Skeletal muscle cell (primary cell): ENCODE data around the gene CA12.
"Not testable (repeated sequence)": the region's sequence is repeated elsewhere in the genome, so short reads cannot be mapped to it uniquely, and the experiment has no call there.

Experiments used
- DNase-seq: peaks from one replicate; pipeline ENCODE4 v3.0.0-alpha.2; 2010; ENCODE audit warnings: low read depth
- H3K4me3 ChIP-seq: 2 replicates; pipeline ENCODE4 v1.5.1; 2011; ENCODE audit warnings: low read depth, mild to moderate bottlenecking, control low read depth, low read length, moderate library complexity

CA12 gene

DNA sequence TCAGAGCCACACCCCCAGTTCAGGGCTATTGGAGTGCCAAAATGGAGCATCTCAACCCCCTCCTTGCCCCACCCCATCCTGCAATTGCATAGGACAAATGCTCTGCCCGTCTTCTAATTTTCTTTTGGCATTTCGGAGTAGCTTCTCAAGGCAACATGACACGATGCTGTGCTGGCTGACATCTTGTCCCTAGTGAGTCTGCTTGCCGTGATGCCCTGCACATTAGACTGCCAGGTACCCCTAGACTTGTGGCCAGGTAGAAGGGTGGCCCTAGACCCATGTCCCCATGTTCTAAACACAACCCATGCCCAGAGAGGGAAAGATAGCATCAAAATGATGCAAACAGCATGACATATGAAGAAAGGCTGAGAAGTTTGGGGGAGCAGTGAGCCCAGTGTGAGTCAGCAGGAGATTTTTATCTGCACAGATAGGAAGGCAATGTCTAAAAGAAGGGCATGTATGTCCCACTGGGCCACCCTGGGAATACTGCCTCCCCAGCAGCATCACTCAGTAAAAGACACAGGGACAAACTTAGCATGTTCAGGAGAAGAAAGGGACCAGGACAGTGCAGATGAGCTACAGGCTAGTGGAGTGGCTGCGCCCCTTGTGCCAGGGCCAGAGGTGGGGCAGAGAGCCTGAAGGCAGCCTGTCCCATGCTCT lies 36.8 kb downstream of the CA12 start:
- no peak for DNase-seq
- H3K4me3 ChIP-seq: no peak overlapping the region

DNA sequence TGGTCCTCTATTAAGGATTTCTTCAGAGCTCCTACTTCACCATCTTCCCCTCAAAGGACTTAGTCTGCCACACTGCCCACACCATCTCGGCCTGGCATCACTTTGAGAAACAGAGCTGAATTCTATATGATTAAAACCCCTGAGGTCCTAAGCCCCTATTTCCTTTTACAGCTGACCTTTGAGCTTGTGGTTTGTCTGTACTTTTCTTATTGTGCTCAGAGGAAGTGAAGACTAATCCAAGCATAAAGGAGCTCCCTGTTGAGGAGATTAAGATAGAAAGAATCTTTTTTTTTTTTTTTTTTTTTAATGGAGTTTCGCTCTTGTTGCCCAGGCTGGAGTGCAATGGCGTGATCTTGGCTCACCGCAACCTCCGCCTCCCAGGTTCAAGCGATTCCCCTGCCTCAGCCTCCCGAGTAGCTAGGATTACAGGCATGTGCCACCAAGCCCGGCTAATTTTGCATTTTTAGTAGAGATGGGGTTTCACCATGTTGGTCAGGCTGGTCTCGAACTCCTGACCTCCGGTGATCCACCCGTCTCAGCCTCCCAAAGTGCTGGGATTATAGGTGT lies 38.6 kb downstream of the CA12 start:
- H3K4me3 ChIP-seq, DNase-seq: not testable (repeated sequence)

DNA sequence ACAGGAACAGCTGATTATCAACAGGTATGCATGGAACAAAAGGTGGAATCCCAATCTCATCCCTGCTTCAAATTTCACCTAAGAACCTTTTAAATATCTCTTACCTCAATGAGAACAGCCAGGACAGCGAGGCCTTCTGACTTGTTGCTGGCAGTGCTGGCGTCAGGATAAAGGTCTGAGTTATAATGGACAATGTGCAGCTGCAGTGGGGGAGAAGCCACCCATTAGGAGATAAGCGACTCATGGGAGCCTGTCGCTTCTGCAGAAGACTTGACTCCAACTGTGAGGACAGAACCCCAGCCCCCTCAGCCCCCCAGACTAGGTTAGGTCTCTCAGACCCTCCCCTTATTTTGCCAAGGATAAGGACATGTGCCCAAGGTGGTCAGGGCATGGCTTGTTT lies 39.7 kb downstream of the CA12 start:
- H3K4me3 ChIP-seq: no peak overlapping the region
- DNase-seq: no peak

DNA sequence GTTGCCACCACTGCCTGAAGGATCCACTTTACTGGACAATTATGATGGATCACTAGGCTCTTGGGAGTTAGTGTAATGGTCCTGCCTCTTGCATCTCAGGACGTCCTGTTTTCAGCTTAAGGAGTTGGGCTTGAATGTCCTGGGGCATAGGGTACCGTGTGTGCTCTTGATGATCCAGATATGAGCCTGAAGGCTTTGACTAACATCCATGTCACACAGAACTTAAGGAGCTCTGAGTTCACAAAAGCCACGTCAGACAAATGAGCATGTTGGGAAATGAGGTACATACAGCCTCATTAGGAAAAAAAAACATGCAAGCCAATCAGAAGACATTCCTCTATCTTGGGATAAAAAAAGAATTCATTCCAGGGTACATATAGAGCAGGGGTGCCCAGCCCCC lies 40.8 kb downstream of the CA12 start:
- H3K4me3 ChIP-seq: no peak overlapping the region
- no peak for DNase-seq

DNA sequence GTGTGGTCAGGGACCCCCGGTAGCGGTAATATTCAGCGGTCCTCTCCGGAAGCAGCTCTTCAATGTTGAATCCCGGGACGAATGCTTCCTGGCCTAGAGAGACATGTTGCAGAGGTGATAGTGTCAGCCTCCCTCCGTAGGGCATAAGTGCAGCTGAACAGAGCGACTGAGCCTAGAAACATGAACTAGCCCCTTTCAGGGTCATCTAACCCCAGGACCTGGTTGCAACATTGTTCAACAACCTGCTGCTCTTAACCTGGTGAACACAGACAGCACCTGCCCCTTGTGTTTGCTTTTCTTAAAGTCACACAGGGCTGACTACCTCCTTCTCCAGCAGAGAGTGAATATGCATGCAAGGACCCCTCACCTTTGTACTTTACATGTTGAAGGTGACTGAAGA lies 41.3 kb downstream of the CA12 start:
- DNase-seq: no peak
- no peak overlapping the region for H3K4me3 ChIP-seq

DNA sequence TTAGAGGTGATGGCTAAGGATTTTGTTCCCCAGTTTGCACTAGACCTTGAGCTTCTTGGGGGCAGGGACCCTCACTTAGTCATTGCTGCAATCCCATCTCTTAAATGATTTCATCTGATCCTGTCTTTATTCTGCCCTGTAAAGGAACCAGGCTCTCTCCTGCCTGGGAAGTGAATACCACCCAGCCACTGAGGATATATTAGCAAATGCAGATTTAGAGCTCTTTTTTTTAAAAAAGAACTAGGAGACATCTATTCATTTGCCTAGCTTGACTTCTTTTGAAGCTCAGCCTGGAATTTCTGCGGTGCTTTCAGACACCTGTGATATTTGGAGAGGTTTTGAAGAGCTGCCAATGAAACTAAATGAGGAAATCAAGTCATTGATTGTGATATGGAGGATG lies 41.8 kb downstream of the CA12 start:
- no peak for DNase-seq
- no peak overlapping the region for H3K4me3 ChIP-seq

DNA sequence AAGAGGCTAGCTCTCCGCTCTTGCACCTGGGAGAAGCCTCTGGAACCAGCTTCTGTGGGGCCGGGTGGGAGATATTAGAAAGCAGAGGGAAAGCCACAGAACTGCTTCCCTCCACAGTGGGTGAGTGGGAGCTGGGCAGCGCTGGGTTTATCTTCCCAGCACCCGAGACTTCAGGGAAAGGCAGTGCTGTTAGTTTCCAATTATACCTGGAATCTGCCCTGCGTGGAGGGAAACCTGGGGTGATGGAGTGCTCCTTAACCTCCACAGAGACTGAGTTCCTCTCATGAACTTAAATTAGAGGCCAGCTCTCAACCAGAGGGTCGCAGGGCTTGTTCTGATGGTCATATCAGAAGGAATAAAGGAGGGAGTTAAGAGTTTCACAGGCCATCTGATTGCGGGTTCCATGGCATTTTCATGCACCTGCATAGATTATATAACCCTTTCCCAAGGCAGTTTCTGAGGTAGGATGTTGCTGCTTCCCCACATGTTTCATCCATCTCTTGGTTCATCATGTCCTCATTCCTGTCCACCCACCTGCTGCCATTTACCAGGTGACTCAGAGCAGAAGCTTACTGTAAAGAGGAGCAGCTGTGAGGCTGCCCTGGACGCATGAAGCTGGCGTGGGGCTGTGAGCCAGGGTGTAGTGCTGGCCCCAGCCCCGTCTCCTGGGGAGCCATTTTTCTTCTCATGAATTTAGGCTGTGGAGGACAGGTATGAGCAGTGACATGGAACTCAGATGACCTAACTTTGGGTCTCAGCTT lies 42.5 kb downstream of the CA12 start:
- DNase-seq: no peak
- no peak overlapping the region for H3K4me3 ChIP-seq

DNA sequence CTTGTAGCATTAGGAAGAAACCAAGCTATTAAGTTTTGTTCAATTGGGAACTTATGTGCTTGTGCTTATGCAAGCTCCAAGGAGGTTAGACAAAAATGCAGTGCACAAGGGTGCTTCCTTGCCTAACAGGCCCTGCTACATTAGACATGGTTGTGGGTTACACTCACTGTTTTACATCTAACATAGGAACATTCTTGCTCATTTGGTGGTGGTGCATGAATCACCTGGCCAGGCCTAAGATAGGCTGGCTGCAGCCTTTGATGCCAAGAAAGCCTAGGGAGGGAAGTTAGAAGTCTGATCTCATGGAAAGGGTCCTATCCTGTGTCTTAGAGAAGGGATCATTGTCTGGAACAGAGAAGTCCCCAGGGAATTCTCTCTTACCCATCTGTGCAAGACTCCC lies 43.5 kb downstream of the CA12 start:
- no peak overlapping the region for H3K4me3 ChIP-seq
- peak; percentile 68 for DNase-seq

DNA sequence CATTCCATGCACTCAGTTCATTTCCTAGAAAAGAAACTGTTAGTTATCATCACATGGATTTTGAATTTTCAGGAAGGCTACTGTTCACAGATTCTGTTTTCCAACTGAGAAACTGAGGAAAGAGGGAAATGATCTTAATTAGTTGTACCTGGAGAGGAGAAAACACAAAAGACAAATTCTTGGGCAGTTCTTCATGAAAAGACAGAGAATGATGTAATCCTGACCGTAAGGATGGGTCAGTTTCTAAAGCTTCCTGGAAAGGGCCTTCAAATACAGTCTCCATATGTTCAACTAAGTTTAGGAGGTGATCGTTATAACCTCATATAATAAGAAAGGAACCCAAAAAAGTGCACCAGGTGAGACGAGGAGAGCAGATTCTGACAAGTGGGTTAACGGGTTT lies 44.6 kb downstream of the CA12 start:
- DNase-seq: no peak
- no peak overlapping the region for H3K4me3 ChIP-seq

DNA sequence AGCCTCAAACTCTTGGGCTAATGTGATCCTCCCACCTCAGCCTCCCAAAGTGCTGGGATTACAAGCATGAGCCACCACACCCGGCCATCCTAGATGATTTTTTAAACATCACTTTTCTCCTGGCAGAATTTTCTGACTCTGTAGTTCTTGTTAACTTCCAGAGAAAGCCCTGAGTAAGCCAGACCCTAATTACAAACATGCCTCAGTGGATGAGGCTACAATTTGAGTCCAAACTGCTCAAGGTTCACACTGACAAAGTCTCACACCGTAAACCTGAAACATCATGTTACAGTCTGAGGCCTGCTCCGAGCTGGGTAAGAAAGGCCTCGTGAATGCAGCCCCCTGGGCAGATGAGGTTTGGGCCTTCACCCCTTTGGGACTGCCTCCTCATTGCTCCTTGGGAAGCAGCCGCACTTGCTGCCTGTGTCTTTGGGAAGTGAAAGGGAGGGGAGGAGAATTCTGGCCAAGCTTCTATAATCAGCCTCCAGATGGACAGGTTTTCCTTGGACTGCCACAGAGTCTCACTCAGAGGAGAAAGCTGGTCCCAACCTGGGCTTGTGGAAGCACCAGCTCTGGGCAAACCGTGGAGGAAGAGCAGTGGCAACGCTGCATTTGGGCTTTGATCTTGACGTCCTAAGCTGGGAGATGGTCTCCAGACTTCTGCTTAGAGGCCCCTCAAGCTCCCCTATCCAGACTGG lies 46.0 kb downstream of the CA12 start:
- no peak overlapping the region for H3K4me3 ChIP-seq
- DNase-seq: no peak

DNA sequence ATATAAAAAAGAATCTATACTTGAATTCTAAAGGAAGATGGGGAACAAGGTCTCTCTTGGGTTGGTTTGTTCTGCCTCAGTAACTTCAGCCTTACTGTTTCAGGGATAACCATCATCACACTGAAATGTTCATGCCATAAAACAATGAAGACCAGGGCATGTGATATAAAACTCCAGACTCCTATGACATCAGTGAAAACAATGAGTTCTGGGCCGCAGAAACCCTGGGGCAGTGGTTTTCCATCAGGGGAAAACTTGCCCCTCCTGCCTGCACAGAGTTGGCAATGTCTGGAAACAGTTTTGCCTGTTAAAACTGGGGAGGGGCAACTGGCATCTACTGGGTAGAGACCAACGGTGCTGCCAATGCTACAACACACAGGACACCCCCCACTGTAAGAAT lies 46.8 kb downstream of the CA12 start:
- no peak for DNase-seq
- no peak overlapping the region for H3K4me3 ChIP-seq

DNA sequence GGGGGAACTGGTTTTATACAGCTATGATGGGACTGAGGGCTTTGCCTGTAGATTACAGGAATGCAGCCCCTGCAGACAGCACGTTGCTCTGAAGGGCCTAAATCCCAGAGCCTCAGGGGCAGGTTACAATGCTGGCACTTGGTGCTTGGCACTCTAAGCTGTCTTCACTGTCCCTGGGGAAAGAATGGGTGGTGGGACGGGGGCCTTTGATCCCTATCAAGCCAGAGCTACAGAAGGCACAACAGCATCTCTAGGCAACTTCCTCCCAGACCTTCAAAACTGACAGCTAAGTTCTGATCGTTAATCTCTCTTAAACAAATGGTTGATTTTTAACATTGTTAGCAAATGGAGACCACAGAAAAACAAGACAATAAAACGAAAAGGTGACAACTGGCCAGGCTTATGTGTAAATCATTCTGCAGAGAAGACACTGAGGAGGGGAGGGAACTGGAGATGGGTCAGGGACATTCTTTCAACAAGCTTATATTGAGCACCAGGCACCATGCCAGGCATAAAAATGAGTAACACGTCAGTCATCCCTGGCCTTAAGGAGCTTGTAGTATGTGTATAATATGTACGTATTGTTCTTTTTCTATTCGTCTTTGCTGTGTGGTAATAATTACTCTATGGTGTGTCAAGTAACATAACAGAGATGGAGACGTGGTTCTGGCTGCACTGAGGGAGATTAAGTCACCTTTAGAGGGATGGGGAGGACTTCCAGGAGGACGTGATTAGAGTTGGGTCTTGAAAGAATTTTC lies 49.1 kb downstream of the CA12 start:
- peak; percentile 96 for DNase-seq
- no peak overlapping the region for H3K4me3 ChIP-seq

DNA sequence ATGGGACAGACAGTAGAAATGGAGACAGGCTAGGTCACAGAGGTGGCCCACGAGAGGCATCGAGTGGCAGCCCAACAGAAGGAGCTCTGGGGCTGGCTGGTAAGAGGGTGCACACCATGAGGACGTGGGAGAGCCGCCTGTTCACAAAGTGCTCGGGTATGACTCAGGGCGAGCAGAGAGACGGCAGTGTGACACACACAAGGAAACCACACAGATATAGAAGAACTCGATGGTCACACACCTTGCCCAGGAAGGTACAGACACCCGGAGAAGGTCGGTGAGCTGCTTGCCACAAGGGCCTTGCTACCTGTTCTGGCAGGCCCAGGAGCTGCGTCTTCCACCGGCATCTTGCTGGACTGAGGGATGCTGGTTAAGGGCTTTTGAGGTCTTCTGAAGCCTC lies 50.2 kb downstream of the CA12 start:
- no peak for DNase-seq
- no peak overlapping the region for H3K4me3 ChIP-seq

DNA sequence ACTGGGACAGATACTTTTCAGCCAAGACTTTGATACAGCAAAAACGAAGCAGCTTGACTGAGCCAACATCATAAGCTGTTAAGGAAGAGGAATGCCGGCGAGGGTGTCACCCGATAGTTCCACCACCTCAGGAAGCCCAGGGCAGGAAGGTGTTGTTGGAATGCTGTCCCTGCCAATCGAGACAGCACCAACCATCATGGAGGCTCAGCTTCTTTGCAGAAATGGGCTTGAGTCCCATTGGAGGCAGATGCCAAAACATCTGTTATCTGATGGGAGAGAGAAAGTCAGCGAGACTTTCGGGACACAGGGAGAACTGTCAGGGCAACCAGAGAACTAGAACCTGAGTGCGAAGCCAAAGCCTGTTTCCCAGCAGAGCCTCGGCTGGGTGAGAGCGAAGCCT lies 50.7 kb downstream of the CA12 start:
- H3K4me3 ChIP-seq: no peak overlapping the region
- no peak for DNase-seq

DNA sequence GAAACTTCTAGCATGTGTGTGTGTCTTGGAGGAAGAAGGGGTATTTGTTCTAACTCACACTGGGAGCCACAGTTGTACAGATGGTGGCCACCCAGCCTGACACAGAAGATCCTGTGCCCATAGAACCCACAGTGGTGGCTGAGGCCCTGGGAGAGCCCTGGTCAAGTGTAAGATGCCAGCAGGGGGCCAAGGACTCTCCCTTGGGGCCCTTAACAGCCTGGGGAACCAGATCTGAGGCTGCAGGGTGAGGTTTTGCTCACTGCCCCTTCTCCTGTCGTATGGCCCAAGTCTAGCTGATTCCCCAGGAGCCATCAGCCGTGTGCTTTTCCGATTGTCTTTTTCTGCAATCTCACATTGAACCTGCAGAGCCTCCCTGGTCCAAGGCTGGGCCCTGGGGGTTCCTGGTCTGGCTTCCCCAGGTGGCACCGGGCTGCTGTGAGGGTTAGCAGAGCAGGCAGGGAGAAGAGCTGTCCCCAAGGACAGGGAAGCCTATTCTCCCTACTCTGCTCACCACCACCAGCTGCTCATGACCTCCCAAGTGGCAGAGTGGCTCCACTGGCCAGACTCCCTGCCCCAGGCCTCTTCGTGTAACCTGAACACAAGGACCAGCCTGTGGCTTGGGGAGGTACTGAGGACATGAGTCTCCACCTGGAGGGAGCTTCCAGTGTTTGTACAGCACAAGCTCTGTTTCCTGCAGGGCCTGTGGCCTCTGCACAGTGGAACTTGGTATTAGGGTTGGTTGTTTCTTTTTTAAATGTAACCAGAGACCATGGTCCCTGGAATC lies 51.9 kb downstream of the CA12 start:
- DNase-seq: no peak
- no peak overlapping the region for H3K4me3 ChIP-seq

DNA sequence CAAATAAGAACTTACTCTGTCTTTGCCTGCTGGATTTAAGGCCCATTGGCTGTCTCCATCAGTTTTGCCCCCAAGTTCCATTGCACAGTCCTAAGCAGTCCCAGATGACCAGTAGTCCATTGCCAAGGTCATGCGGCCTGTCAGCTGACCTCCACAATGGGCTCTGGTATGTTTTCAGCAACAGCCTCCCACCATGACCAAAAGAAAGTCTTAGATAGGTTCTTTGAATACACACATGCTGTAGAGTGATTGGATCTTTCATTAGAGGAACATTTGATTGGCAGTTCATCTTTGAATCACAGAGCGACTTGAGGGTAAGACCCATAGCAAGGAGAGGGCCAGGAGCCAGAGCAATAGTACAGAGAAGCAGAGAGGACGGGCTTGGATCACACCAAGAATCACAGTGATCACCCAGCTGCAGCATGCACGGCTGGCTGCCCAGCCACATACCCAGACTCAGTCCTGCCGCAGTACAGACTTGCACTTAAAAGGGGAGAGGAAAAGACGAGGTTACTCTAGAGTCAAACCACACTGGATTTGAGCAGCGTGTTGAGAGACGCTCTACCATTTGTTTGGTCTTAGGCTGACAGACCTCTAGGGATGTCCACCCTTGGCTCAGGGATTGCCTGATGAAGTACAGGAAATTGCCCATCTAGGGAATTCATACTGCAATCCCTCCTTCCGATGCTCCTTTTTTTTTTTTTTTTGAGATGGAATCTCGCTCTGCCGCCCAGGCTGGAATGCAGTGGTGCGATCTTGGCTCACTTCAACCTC lies 53.8 kb downstream of the CA12 start:
- no peak for DNase-seq
- no peak overlapping the region for H3K4me3 ChIP-seq

DNA sequence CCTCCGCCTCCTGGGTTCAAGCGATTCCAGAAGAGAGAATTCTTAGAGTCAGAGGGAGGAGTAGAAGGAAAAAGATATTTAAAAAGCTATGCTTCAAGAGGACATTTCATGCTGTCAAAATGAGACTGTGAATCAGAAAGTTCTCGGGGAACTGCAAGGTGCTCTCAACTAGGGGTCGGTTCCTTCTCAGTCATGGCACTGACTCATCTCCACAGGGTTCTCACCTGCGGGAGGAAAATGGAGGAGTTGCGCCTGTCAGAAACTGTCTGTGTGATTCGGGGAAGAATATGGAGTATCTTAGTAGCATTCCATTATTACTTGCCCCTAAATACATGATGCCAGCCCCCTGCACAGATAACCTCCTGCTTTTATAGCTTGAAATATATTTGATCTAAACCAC lies 56.9 kb downstream of the CA12 start:
- no peak overlapping the region for H3K4me3 ChIP-seq
- no peak for DNase-seq

DNA sequence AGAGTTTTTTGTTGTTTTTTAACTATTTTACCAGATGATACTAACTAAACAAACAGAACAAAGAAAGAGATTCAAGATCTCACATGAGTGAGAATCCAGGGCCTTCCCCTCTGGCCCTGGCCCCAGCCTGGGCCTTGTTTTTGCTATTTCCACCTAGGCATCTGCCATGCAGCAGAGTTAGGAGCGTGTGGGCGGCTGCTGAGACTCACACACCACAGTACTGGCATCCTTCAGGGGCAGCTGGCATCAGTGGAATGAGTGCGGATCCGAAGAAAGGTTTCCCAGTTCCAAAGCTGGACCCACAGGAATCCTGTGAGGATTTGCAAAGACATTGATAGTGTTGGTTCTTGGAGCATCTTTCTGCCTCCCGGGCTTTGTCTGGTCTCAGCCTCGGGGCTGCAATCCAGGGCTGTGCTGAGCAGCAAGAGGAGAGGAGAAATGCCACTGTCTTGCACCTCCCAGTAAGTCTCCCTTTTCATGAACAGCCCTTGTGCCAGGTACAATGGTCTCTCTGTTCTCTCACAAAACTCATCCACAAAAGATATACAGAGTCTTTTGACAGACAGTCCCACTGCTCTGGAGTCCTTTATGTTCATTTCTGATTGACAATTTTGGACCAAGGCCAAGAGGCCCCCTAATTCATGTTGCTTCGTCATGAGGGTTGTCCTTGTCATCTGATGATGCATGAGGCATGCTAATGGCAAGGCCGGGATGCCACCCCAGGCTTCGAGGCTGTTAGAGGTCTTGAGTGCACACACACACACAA lies 57.7 kb downstream of the CA12 start:
- DNase-seq: no peak

More for the DNA sequence above, 57.7 kb downstream of the CA12 start:
- no peak overlapping the region for H3K4me3 ChIP-seq
